Measurements from ENCODE around the gene RRM2.
"Not testable (repeated sequence)": the region's sequence is repeated elsewhere in the genome, so short reads cannot be mapped to it uniquely, and the experiment has no call there.

Gene RRM2

GRCh38 chr2:10135296-10136089 is 13.0 kb downstream of the RRM2 start:
- no peak for FAIRE-seq

GRCh38 chr2:10136101-10136934 is 13.8 kb downstream of the RRM2 start:
- no peak for FAIRE-seq

DNA sequence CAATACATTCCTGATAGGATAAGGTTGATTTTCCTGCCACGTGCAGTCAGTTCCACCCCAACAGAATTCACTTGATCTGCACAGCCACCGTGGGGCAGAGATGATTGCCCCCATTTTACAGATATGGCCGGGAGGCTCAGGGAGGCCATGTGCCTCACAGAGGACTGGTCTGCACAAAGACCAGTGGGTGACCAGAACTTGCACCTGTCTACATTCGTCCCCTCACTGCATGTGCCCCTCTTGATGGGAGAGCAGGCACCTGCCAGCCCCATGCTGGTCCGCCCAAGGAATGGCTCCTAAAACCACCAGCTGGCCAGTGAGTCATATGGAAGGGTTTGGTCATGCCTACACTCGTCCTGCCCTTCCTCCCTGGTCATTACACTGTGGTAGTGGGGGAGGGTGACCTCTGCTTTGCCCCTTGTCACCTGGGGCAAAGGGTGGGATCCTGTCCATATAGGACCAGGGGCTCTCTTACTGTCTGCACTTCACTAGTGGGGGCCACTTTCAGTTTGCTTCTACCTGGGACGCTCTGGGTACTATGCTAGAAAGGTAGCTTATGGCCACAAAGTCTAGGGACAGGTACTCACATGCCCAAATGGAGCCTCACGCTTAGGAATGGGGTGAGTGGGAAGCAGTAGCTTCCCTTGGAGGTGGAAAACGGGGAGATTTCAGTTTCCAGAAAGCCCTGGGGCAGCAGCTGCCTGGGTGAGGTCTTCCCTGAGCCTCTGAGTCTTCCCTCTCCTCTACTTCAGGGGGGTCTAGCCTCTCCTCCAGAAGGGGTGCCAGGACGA is 14.7 kb downstream of the RRM2 start:
- FAIRE-seq, result no peak

DNA sequence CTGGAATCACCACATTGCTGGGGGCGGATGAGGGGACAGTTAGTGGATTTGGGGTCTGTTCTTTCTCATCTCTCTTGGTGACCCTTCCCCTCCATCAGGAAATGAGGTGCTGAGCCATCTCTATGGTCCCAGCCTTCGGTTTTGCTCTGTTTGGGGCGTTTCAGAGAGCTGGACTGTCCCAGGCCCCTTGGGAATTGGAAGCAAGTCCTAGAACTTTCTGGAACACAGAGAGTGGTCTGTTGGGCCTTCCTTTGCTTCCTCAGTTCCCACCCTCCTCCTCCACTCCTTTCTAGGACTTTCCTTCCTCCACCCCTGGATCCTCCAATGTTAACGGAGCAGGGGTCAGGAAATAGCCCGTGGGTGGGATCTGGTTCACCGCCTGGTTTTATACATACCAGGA is 17.0 kb downstream of the RRM2 start:
- no peak for FAIRE-seq

- FAIRE-seq, result no peak
Observed at GRCh38 chr2:10140841-10141610, 18.5 kb downstream of the RRM2 start.

GRCh38 chr2:10141736-10142639 is 19.4 kb downstream of the RRM2 start:
- no peak for FAIRE-seq

DNA sequence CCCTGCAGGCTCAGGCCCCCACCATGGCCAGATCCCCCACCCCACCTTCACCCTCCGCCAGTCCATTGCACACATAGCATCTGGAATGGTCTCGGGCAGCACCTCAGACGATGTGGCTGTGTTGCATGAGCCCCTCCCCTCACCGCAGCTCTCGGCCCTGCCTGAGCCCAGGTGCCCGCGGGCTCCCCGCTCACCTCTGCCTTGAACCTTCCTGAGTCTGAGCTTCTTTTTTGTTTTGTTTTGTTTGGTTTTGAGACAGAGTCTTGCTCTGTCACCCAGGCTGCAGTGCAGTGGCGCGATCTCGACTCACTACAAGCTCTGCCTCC is 20.1 kb downstream of the RRM2 start:
- FAIRE-seq, result no peak

GRCh38 chr2:10144771-10145518 is 22.4 kb downstream of the RRM2 start:
- no peak for FAIRE-seq

- FAIRE-seq, result no peak
Observed at GRCh38 chr2:10145519-10146357, 23.2 kb downstream of the RRM2 start.

GRCh38 chr2:10146366-10147005 is 23.9 kb downstream of the RRM2 start:
- FAIRE-seq, result no peak

- FAIRE-seq, result not testable (repeated sequence)
Observed at GRCh38 chr2:10147050-10147660, 24.6 kb downstream of the RRM2 start.

GRCh38 chr2:10148268-10148667 is 25.7 kb downstream of the RRM2 start:
- FAIRE-seq, result no peak

- no peak for FAIRE-seq
Observed at GRCh38 chr2:10149635-10150034, 27.1 kb downstream of the RRM2 start.

GRCh38 chr2:10150436-10150835 is 27.9 kb downstream of the RRM2 start:
- FAIRE-seq, result no peak

- no peak for FAIRE-seq
Observed at GRCh38 chr2:10151462-10151861, 28.9 kb downstream of the RRM2 start.

DNA sequence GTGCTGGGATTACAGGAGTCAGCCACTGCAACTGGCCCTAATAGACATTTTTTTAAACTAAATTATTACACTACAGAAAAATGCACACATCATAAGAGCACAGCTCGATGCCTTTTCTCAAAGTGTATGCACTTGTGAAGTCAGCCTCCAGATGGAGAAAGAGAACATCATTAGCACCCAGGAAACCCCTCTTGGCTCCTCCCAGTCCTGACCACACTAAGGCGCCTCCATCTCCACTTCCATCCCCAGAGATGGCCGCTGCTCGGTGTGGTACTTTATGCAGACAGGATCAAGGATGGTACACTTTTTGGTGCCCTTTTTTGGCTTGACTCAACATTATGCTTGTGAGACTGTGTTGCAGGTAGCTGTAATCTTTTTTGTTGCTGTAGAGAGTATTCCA is 34.8 kb downstream of the RRM2 start:
- no peak for FAIRE-seq

DNA sequence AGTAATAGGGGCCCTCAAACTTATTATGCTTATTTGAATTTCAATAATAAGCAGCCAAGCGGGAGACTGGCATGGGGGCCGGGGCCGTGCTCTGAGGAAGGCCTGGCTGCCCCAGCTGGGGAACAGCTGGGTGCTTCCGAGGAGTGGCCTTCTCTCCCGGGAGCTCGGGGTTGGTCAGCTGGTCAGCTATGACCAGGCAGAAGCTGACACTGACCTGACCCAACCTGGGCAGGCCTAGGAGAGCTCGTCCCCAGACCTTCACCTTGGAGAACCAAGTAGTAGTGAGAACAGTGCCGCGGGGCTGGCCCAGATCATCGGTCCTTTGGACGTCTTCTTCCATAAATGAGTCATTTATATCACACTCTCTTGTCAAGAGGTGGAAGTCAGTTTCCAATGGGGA is 36.1 kb downstream of the RRM2 start:
- FAIRE-seq, result no peak

DNA sequence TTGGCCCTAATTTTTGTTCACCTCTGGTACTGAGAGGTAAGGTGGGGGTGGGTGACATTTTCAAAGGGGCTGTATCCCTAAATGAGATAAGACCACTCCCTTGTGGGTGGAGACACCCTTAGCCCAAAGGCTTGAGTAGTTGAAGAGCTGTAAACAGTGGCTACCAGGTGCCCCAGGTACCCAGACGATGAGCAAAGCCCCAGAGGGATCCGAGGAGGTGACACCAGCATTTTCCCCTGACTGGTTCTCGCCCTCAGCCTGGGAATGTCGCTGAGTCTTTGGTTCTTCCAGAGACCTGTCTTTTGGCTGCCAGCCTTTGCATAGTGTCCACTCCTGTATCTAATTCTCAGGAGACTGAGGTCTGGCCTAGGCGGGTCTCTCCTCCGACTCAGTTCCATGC is 36.5 kb downstream of the RRM2 start:
- no peak for FAIRE-seq

GRCh38 chr2:10159581-10160131 is 37.1 kb downstream of the RRM2 start:
- FAIRE-seq, result no peak
